HuH-7 (cell line): ENCODE data around the gene GTF2A1.
"Not testable (repeated sequence)": the region's sequence is repeated elsewhere in the genome, so short reads cannot be mapped to it uniquely, and the experiment has no call there.

Experiments used
- DNase-seq: peaks from one replicate; pipeline ENCODE4 v3.0.0; 2011; ENCODE audit warnings: low spot score

The GTF2A1 gene

GRCh38 chr14:81220830-81221578, at the start of gene GTF2A1:
Gene GTF2A1, minus strand, starts transcription at chr14:81220959. Its CDS starts 441 bp downstream, at chr14:81220518.
- DNase-seq, result peak; percentile 80

DNA sequence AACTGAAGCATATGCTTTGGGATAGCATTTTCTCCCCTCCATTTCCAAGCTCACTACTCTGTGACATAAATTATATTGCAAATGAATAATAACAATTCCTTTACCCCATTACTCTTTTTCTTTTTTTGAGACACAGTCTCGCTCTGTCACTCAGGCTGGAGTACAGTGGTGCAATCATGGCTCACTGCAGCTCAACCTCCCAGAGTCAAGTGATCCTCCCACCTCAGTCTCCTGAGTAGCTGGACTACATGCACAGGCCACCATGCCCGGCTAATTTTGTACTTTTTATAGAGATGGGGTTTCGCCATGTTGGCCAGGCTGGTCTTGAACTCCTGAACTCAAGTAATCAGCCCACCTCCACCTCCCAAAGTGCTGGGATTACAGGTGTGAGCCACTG, 49.2 kb upstream of the GTF2A1 start:
- no peak for DNase-seq

GRCh38 chr14:81269100-81269978, 48.6 kb upstream of the GTF2A1 start:
- peak; percentile 74 for DNase-seq

DNA sequence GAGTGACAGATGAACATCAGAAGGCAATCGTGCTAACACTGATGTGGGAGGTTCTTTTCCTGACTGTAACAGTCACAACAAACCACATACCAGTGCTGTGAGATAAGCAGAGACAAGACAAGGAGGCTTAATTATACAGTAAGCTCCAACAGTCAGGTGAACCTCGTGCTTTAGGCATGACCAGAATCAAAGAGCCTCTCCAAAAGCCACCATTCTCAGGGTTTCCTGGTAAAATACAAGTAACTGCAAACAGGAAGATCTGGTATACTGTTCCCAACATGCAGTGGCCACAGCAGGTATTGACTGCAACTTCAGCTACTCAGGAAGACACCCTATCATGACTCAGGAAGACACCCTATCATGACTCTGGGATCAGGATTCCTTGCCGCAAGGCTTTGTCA, 47.3 kb upstream of the GTF2A1 start:
- no peak for DNase-seq

DNA sequence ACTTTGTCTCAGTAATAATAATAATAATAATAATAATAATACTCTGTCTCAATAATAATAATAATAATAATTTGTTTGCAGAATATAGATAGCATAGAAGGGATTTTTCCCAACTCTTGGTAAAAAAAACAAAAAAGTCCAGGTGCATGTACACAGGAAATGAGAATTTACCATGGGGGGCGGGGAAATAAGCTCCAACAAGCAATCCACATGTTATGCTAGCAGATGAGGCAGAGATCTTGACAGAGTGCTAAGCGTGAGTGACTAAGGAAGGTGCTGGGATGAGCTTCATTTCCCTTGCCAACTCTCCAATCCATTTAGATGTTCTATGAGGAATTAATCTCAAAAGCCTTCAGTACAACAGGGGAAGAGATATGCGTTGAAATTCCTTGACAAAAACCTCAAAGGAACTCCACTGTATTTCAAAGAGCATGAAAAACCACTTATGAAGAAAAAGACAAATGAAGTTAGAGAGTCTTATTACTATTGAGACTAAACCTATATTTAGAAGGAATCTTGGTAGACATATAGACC, 44.9 kb upstream of the GTF2A1 start:
- no peak for DNase-seq

- no peak for DNase-seq
Measured at GRCh38 chr14:81264671-81265070, 43.9 kb upstream of the GTF2A1 start.

GRCh38 chr14:81263777-81264410, 43.1 kb upstream of the GTF2A1 start:
- DNase-seq, result no peak

- no peak for DNase-seq
Measured at GRCh38 chr14:81261176-81261575, 40.4 kb upstream of the GTF2A1 start.

GRCh38 chr14:81260732-81261131, 40.0 kb upstream of the GTF2A1 start:
- DNase-seq, result no peak

DNA sequence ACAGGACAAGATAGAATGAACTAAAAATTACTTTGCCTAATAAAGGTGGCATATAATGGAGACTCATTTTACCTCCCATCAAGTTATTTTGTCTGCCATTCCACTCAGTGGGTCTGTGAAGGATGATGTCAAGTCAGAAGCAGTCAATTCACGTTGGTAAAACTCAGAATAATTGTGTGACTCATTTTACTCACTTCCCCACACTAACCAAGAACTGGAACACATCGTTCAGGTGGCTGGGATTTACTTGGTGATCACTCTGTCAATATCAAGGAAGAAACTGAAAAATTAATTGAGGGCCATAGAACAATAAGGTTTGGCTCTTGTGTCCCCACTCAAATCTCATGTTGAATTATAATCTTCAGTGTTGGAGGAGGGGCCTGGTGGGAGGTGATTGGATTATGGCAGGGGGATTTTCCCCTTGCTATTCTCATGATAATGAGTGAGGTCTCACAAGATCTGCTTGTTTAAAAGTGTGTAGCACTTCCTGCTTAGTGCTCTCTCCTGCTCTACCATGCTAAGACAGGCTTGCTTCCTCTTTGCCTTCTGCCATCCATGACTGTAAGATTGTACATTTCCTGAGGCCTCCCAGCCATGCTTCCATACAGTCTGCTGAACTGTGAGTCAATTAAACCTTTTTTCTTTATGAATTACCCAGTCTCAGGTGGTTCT, 35.7 kb upstream of the GTF2A1 start:
- DNase-seq, result no peak

DNA sequence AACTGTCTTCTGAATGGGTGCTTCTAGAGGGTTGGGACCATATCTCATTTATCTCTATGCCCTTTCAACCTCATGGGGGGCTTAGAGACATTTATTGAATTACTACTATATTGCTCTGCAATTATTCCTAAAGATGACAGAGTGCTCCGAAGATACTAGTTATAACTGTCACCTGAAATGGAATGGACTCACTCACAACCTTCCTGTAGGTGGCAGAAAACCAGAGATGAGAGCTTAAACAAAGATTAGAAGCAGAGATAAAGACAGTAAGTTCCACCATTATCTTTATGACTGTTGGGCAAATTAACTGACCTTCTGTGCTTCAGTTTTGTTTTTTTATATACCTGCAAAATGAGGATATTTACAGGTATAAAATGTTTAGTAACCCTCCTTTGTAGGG, 31.5 kb upstream of the GTF2A1 start:
- no peak for DNase-seq

DNA sequence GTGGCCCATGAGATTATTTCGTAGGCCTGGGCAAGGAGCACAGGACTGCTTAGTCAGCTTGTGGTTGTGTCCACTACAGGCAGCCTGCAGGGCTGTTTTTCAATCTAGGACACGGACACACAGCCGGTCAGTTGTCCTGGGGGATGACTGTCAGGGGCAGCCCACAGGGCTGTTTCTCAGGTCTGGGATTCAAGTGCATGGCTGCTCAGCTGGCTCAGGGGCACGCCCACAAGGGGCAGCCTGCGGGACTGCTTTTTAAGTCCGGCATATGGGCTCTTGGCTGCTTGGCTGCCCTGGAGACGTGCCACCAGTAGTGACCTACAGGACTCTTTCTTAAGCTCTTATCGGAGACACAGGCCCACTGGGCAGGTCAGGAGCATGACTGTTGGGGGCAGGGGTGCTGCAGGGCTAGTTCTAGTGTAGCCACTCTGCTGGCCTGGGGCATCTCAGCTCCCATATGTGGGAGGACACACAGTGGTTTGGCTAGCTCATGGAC, 26.6 kb upstream of the GTF2A1 start:
- no peak for DNase-seq

- DNase-seq, result no peak
Measured at GRCh38 chr14:81246461-81247270, 25.9 kb upstream of the GTF2A1 start.

GRCh38 chr14:81245771-81246170, 25.0 kb upstream of the GTF2A1 start:
- no peak for DNase-seq

DNA sequence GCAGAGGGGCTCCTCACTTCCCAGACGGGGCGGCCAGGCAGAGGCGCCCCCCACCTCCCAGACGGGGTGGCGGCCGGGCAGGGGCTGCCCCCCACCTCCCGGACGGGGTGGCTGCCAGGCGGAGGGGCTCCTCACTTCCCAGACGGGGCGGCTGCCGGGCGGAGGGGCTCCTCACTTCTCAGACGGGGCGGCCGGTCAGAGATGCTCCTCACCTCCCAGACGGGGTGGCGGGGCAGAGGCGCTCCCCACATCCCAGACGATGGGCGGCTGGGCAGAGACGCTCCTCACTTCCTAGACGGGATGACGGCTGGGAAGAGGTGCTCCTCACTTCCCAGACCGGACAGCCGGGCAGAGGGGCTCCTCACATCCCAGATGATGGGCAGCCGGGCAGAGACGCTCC, 23.7 kb upstream of the GTF2A1 start:
- not testable (repeated sequence) for DNase-seq

DNA sequence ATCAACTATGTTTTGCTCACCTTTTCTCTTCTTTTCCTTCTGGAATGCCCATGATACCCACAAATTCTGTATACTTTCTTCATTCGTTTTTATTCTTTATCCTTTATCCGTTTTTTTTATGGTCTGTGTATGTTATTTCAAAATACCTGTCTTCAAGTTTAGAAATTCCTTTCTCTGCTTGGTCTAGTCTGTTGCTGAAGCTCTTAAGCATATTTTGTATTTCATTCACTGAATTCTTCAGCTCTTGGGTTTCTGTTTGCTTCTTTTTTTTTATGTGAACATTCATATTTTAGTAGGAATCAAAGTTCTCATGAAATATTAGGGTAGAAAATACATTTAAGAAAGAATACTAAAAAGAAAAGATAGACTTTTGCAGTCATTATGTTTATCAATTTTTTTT, 22.7 kb upstream of the GTF2A1 start:
- no peak for DNase-seq

DNA sequence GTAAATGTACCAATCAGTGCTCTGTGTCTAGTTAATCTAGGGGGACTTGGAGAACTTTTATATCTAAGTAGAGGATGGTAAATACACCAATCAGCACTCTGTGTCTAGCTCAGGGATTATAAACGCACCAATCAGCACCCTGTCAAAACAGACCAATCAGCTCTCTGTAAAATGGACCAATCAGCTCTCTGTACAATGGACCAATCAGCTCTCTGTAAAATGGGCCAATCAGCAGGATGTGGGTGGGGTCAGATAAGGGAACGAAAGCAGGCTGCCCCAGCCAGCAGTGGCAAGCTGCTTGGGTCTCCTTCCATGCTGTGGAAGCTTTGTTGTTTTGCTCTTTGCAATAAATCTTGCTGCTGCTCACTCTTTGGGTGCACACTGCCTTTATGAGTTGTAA, 16.1 kb upstream of the GTF2A1 start:
- DNase-seq, result not testable (repeated sequence)

GRCh38 chr14:81236138-81236537, 15.4 kb upstream of the GTF2A1 start:
- no peak for DNase-seq

- no peak for DNase-seq
Measured at GRCh38 chr14:81235096-81235495, 14.3 kb upstream of the GTF2A1 start.

DNA sequence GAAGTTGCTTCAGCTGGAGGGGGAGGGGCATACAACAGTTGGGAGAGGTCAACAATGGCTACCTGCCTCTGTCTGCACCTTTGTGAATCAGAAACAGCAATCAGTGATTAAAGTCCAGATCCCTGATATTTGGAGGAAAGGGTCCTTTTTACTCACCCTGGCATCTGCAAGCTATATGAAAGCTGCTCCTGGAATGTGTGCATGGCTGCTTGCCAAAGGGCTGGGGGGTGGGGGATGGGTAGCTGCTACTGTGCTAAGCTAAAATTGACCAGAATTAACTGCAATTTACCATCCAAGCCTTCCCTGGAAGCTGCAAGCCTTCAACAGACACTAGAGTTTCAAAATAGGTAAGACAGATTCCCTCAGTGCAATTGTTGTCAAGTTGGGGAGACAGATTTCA, 13.5 kb upstream of the GTF2A1 start:
- DNase-seq, result no peak

GRCh38 chr14:81233615-81234014, 12.9 kb upstream of the GTF2A1 start:
- no peak for DNase-seq
